Neuronal stem cell (in vitro differentiated cells): ENCODE measurements around the gene C2CD5.

Source experiments
- DNase-seq: peaks from one replicate; pipeline ENCODE4 v3.0.0-alpha.2; 2013; ENCODE audit warnings: low spot score
- H2AFZ ChIP-seq: one replicate; pipeline ENCODE4 v1.6.1; 2013; ENCODE audit warnings: mild to moderate bottlenecking, low read length, inconsistent platforms
- H2AK5ac ChIP-seq: 2 replicates; pipeline ENCODE4 v1.6.1; 2013; ENCODE audit warnings: low read depth, mild to moderate bottlenecking, inconsistent platforms, low read length, moderate library complexity, mixed read lengths
- H2BK120ac ChIP-seq: 2 replicates; pipeline ENCODE4 v1.6.1; 2013; ENCODE audit warnings: low read depth, mild to moderate bottlenecking, inconsistent platforms, low read length, moderate library complexity, mixed read lengths
- H2BK12ac ChIP-seq: one replicate; pipeline ENCODE4 v1.6.1; 2013; ENCODE audit warnings: low read length, inconsistent platforms
- H2BK15ac ChIP-seq: 2 replicates; pipeline ENCODE4 v1.6.1; 2013; ENCODE audit warnings: mild to moderate bottlenecking, low read length, inconsistent platforms, mixed read lengths
- H2BK5ac ChIP-seq: one replicate; pipeline ENCODE4 v1.6.1; 2013; ENCODE audit warnings: inconsistent platforms, mild to moderate bottlenecking, low read length, moderate library complexity
- H3K14ac ChIP-seq: one replicate; pipeline ENCODE4 v1.6.1; 2013; ENCODE audit warnings: low read length, inconsistent platforms
- H3K18ac ChIP-seq: 2 replicates; pipeline ENCODE4 v1.6.1; 2013; ENCODE audit warnings: low read length, inconsistent platforms
- H3K23ac ChIP-seq: 2 replicates; pipeline ENCODE4 v1.6.1; 2013; ENCODE audit warnings: low read depth, mild to moderate bottlenecking, mixed read lengths, low read length, inconsistent platforms; ENCODE audit not compliant: poor library complexity
- H3K27ac ChIP-seq: replicated peaks from 3 replicates; pipeline ENCODE4 v1.5.1; 2013; ENCODE audit warnings: low read length, inconsistent platforms
- H3K27me3 ChIP-seq, 3 experiments: 2 replicates each; pipeline ENCODE4 v1.6.1; 2013; ENCODE audit warnings: low read length in 3 of 3, mild to moderate bottlenecking in 2 of 3, inconsistent platforms in 1 of 3, low read depth in 1 of 3, mixed read lengths in 1 of 3, moderate library complexity in 1 of 3; ENCODE audit not compliant: control insufficient read depth in 3 of 3, insufficient read depth in 3 of 3
- H3K36me3 ChIP-seq, 2 donors: replicated peaks in 1 of 2; 2 replicates each; pipeline ENCODE4 v1.6.1; 2013; ENCODE audit warnings: low read length in 2 of 2; ENCODE audit not compliant: control insufficient read depth in 2 of 2, insufficient read depth in 2 of 2
- H3K4ac ChIP-seq: 2 replicates; pipeline ENCODE4 v1.6.1; 2013; ENCODE audit warnings: inconsistent platforms, mild to moderate bottlenecking, low read length, moderate library complexity
- H3K4me1 ChIP-seq, 2 donors: 1 replicate in 1 of 2; 2 replicates in 1 of 2; pipeline ENCODE4 v1.6.1; 2013; ENCODE audit warnings: low read length in 2 of 2, low read depth in 1 of 2; ENCODE audit not compliant: control insufficient read depth in 2 of 2, insufficient read depth in 1 of 2
- H3K4me2 ChIP-seq: one replicate; pipeline ENCODE4 v1.6.1; 2013; ENCODE audit warnings: mild to moderate bottlenecking, low read length, inconsistent platforms; ENCODE audit not compliant: insufficient read depth, poor library complexity, severe bottlenecking
- H3K4me3 ChIP-seq, 2 donors: 2 replicates each; pipeline ENCODE4 v1.5.1; 2013; ENCODE audit warnings: low read length in 2 of 2, mild to moderate bottlenecking in 2 of 2, inconsistent platforms in 1 of 2, moderate library complexity in 1 of 2
- H3K79me1 ChIP-seq: one replicate; pipeline ENCODE4 v1.6.1; 2013; ENCODE audit warnings: low read depth, mild to moderate bottlenecking, inconsistent platforms, low read length, moderate library complexity
- H3K9ac ChIP-seq: one replicate; pipeline ENCODE4 v1.6.1; 2013; ENCODE audit warnings: mild to moderate bottlenecking, low read depth, low read length, inconsistent platforms; ENCODE audit not compliant: poor library complexity
- H3K9me3 ChIP-seq, 2 donors: replicated peaks in 1 of 2; 2 replicates each; pipeline versions ENCODE3 to v1.6.1; 2013; ENCODE audit warnings: low read length in 2 of 2, mild to moderate bottlenecking in 2 of 2, inconsistent platforms in 1 of 2, low read depth in 1 of 2, mixed read lengths in 1 of 2, moderate library complexity in 1 of 2; ENCODE audit not compliant: control insufficient read depth in 2 of 2, insufficient read depth in 1 of 2
- H4K8ac ChIP-seq: one replicate; pipeline ENCODE4 v1.6.1; 2013; ENCODE audit warnings: low read depth, mild to moderate bottlenecking, inconsistent platforms, low read length, moderate library complexity
- H4K91ac ChIP-seq: one replicate; pipeline ENCODE4 v1.6.1; 2013; ENCODE audit warnings: low read length, low read depth, mild to moderate bottlenecking, inconsistent platforms; ENCODE audit not compliant: poor library complexity
- WGBS, 2 donors: extraction: QIAGEN DNeasy Blood & Tissue Kit; methylation state at CpG; one replicate each; pipeline ENCODE4 v1.1.7; 2013; ENCODE audit warnings: missing lambda C conversion rate in 2 of 2, mixed read lengths in 1 of 2; ENCODE audit not compliant: insufficient read length in 2 of 2, insufficient replicate concordance in 1 of 2; ENCODE audit errors: extremely low coverage in 2 of 2; 5-methylcytosine and 5-hydroxymethylcytosine counted together

The C2CD5 gene

DNA sequence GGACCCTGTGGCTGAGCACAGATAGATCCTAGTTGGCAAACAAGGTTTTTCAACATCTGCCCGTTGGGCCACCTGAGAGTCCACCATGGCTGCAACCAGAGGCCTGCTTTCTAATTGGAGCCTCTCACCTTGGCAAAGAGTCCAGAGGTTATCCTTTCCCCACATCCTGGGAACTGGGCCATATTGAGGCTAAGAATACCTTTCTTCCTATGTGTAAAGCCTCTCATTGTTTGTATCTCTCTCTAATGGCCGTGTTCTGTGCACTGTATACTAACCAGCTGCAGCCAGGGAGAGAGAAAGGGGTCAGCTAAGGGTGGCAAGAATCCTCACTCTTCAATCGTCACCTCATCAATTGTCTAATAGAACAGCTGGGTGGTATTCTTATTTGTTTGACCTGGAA, 130.8 kb downstream of the C2CD5 start:
- Histone ChIP-seq H4K8ac (no peak overlapping the region), H2BK5ac (no peak overlapping the region), H3K18ac (no peak overlapping the region), H2BK120ac (no peak overlapping the region), H3K9ac (no peak overlapping the region), H3K79me1 (no peaks in the 10 kb centered on the region), H3K4me3 (no peak overlapping the region), H4K91ac (no peak overlapping the region), H3K27me3 (peaks cover 0 to 3% (median 0%) of the 10 kb centered on the region in 3 experiments), H3K23ac (no peak overlapping the region), H3K4ac (no peak overlapping the region), H3K14ac (no peak overlapping the region), H3K36me3 (no peaks in the 10 kb centered on the region), H2BK12ac (no peak overlapping the region), H3K4me1 (no peaks in the 10 kb centered on the region), H3K27ac (no peak overlapping the region), H3K4me2 (no peak overlapping the region), H3K9me3 (no peaks in the 10 kb centered on the region), H2AK5ac (no peak overlapping the region), H2BK15ac (no peak overlapping the region), H2AFZ (no peak overlapping the region)
- DNase-seq, result no peak
- no CpG with 5 or more reads among the region's 3 CpGs for WGBS, 2 donors

DNA sequence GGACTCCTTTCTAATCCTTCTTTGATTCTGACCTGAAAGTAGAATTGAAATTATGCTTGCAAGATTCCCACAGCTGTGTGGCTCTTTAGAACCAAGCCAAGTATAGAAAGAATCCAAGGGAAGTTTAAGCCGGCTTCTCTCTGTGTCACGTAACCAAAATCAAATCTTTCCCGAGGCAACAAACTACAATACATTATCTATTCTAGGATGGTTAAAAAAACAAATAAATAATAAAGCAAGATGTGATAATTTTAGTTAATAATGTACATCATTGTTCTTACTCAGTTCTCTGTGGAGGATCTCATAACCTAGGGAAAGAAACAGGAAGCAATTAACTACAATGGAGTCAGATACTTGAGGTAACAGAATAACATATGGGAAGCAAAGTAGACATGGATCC, 131.8 kb downstream of the C2CD5 start:
- Histone ChIP-seq H2BK5ac (no peak overlapping the region), H3K27ac (no peak overlapping the region), H2AFZ (no peak overlapping the region), H3K4ac (no peak overlapping the region), H3K79me1 (no peaks in the 10 kb centered on the region), H2BK12ac (no peak overlapping the region), H4K8ac (no peak overlapping the region), H3K36me3 (no peaks in the 10 kb centered on the region), H3K14ac (no peak overlapping the region), H3K4me2 (no peak overlapping the region), H3K9me3 (no peaks in the 10 kb centered on the region), H3K18ac (no peak overlapping the region), H2BK120ac (no peak overlapping the region), H3K23ac (no peak overlapping the region), H2BK15ac (no peak overlapping the region), H3K4me1 (no peaks in the 10 kb centered on the region), H3K9ac (no peak overlapping the region), H4K91ac (no peak overlapping the region), H2AK5ac (no peak overlapping the region), H3K4me3 (no peak overlapping the region), H3K27me3 (peaks cover 0 to 3% (median 0%) of the 10 kb centered on the region in 3 experiments)
- DNase-seq, result no peak
- no CpG with 5 or more reads among the region's 3 CpGs for WGBS, 2 donors

DNA sequence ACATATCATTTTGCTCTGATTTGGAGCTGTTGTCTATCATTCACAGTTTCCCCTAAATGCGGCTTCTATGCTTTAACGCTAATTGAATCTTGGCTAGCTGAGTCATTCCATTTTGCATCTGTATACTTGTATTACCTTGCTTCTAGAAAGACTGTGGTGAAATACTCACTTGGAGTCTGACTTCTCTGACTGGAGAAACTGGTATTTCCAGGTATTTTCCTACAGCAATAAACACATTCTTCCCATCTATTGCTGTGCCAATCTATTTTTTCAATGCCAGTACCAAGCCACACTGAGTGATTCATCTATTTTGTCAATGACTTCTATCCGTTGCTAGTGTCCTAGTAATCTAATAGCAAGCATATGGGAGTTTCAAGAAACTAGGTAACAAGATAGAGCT, 133.9 kb downstream of the C2CD5 start:
- Histone ChIP-seq H2BK15ac (no peak overlapping the region), H3K23ac (no peak overlapping the region), H3K9me3 (no peaks in the 10 kb centered on the region), H3K27ac (no peak overlapping the region), H3K36me3 (no peaks in the 10 kb centered on the region), H3K79me1 (no peaks in the 10 kb centered on the region), H2BK12ac (no peak overlapping the region), H3K4me2 (no peak overlapping the region), H3K9ac (no peak overlapping the region), H4K8ac (no peak overlapping the region), H3K4ac (no peak overlapping the region), H3K14ac (no peak overlapping the region), H3K18ac (no peak overlapping the region), H2BK5ac (no peak overlapping the region), H3K27me3 (no peaks in the 10 kb centered on the region), H3K4me1 (no peaks in the 10 kb centered on the region), H3K4me3 (no peak overlapping the region), H2AK5ac (no peak overlapping the region), H2BK120ac (no peak overlapping the region), H4K91ac (no peak overlapping the region), H2AFZ (no peak overlapping the region)
- WGBS, 2 donors, result no CpG with 5 or more reads among the region's 3 CpGs
- no peak for DNase-seq

GRCh38 chr12:22409377-22410164, 134.8 kb downstream of the C2CD5 start:
- no peak overlapping the region for H3K14ac ChIP-seq
- H3K4ac ChIP-seq, result no peak overlapping the region
- H3K27me3 ChIP-seq, result no peaks in the 10 kb centered on the region
- H2BK5ac ChIP-seq, result no peak overlapping the region
- H3K4me3 ChIP-seq, result no peak overlapping the region
- H3K18ac ChIP-seq, result no peak overlapping the region
- no peaks in the 10 kb centered on the region for H3K4me1 ChIP-seq
- no peaks in the 10 kb centered on the region for H3K79me1 ChIP-seq
- H3K36me3 ChIP-seq, result no peaks in the 10 kb centered on the region
- H2AFZ ChIP-seq, result peak overlapping the region; percentile 65
- WGBS, 2 donors, result no CpG with 5 or more reads among the region's 12 CpGs
- H2BK120ac ChIP-seq, result no peak overlapping the region
- H3K23ac ChIP-seq, result no peak overlapping the region
- no peak overlapping the region for H4K91ac ChIP-seq
- H3K9me3 ChIP-seq, result no peaks in the 10 kb centered on the region
- no peak overlapping the region for H4K8ac ChIP-seq
- H2BK12ac ChIP-seq, result no peak overlapping the region
- H2BK15ac ChIP-seq, result no peak overlapping the region
- H3K27ac ChIP-seq, result no peak overlapping the region
- no peak overlapping the region for H2AK5ac ChIP-seq
- no peak for DNase-seq
- H3K9ac ChIP-seq, result no peak overlapping the region
- no peak overlapping the region for H3K4me2 ChIP-seq
